Hematopoietic multipotent progenitor cell treated with erythropoietin and hydrocortisone succinate and interleukin-3 and kit ligand, for 6 days (in vitro differentiated cells): ENCODE results near the gene SDK1.

Source experiments
- DNase-seq: peaks from one replicate; pipeline ENCODE4 v3.0.0-alpha.2; 2015

SDK1 gene

GRCh38 chr7:4149645-4150044, 848.6 kb downstream of the SDK1 start:
- DNase-seq = no peak

- no peak for DNase-seq
Measured at GRCh38 chr7:4150731-4151130, 849.7 kb downstream of the SDK1 start.

GRCh38 chr7:4151524-4151923, 850.5 kb downstream of the SDK1 start:
- DNase-seq = no peak

GRCh38 chr7:4151926-4152549, 851.0 kb downstream of the SDK1 start:
- no peak for DNase-seq

GRCh38 chr7:4154882-4155535, 854.0 kb downstream of the SDK1 start:
- no peak for DNase-seq

GRCh38 chr7:4156190-4156589, 855.1 kb downstream of the SDK1 start:
- DNase-seq = no peak

GRCh38 chr7:4157651-4158050, 856.6 kb downstream of the SDK1 start:
- no peak for DNase-seq

GRCh38 chr7:4158441-4159153, 857.5 kb downstream of the SDK1 start:
- DNase-seq = no peak

GRCh38 chr7:4159154-4159501, 858.1 kb downstream of the SDK1 start:
- DNase-seq = no peak

- DNase-seq = no peak
Measured at GRCh38 chr7:4159761-4160554, 858.9 kb downstream of the SDK1 start.

- DNase-seq = no peak
Measured at GRCh38 chr7:4162884-4163564, 862.0 kb downstream of the SDK1 start.

- DNase-seq = no peak
Measured at GRCh38 chr7:4163565-4164203, 862.6 kb downstream of the SDK1 start.

GRCh38 chr7:4164556-4164955, 863.5 kb downstream of the SDK1 start:
- DNase-seq = no peak

- no peak for DNase-seq
Measured at GRCh38 chr7:4166340-4166739, 865.3 kb downstream of the SDK1 start.

- no peak for DNase-seq
Measured at GRCh38 chr7:4166807-4167206, 865.8 kb downstream of the SDK1 start.

- DNase-seq = no peak
Measured at GRCh38 chr7:4167385-4167910, 866.4 kb downstream of the SDK1 start.

GRCh38 chr7:4168041-4168440, 867.0 kb downstream of the SDK1 start:
- DNase-seq = no peak

GRCh38 chr7:4168541-4168940, 867.5 kb downstream of the SDK1 start:
- no peak for DNase-seq

GRCh38 chr7:4169455-4169854, 868.4 kb downstream of the SDK1 start:
- DNase-seq = no peak

- no peak for DNase-seq
Measured at GRCh38 chr7:4170997-4171786, 870.1 kb downstream of the SDK1 start.

GRCh38 chr7:4172883-4173282, 871.8 kb downstream of the SDK1 start:
- DNase-seq = no peak
